NCI-H774 (cell line): Measurements from ENCODE around the gene LMOD1.
"Not testable (repeated sequence)": the region's sequence is repeated elsewhere in the genome, so short reads cannot be mapped to it uniquely, and the experiment has no call there.

Experiments used
- DNase-seq: peaks from one replicate; lab custom pipeline; 2025; lab: John Stamatoyannopoulos, UW

The LMOD1 gene

DNA sequence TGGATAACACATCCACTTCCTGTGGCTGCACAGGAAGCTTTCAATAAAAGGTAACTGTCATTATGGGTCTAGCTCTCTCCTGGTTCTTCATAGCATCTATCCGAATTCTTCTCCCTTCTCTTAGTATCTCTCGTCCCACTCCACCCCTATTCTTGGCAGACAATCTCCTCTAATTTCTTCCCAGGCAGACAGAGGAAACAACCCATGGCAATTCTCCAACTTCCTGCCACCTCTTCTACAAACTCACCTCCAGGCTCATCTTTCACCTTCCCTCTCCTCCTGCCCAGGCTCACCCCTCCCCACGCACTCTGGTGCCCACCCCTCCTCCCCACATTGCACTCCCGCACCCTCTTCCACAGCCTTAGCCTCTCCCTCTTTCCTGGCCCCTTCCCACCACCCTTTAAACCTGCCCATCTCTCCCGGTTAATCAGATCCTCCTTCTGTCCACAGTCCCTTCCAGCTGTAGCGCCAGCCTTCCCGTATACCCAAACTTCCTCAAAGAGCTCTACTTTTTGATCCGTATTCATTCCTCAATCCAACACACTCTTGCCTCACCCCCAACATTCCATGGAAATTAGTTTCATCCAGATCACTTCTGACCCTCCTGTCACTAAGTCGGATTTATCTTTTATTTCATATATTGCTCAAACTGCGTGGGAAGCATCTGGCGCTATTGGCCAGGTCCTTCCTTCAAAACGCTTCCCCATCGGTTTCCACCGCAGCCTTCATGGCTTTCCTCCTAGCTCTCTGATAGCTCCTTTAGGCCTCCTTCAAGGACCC, 31.7 kb downstream of the LMOD1 start:
- DNase-seq = no peak

DNA sequence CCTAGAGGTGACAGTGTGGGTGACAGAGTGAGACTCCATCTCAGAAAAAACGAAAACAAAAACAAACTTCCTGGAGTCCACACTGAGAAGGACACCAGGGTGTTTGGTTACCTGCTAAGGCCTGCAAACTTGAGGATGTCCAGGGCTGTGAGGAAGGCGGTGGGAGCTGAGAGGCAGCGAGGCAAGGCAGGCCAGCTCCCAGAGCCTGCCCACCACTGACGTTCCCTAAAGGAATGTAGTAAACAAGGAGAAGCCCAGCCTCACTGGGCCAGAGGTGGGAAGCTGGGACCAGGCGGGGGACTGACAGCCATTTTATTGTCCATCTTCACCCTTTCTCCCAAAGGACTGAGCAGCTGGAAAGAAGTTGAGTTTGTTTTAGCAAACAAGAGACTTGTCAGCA, 33.5 kb downstream of the LMOD1 start:
- no peak for DNase-seq

DNA sequence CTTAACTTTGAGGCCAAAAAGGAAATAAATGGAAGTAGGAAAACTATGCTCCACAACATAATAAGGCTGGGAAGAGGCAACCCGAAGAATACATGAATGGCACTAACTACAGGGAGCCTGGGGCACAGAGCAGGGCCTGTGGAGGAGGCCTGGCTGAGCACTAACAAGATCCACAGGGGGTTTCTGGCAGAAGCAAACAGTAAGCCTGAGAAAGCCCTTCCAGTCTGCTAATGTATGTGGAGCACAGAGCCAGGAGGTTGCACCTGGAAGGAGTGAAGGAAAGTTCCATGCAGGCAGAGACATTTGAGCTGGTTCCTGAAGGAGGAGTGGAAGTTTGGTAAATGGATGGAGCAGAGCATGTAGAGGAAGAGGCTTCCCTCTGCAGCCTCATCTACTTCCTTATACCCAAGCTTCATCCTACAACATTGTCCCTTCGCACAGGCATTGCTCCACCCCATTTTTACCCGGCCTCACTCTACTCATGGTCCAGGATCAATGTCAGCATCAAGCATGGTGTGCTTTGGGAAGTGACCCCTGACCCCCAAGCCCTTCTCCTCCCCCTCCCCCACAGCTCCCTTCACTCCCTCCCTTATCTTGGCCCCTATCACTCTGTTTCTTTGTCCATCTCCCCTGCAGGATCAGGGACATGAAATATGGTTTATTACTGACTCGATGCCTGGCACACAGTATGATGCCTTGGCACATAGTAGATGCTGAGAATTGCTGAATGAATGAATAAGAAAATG, 34.3 kb downstream of the LMOD1 start:
- DNase-seq = no peak

DNA sequence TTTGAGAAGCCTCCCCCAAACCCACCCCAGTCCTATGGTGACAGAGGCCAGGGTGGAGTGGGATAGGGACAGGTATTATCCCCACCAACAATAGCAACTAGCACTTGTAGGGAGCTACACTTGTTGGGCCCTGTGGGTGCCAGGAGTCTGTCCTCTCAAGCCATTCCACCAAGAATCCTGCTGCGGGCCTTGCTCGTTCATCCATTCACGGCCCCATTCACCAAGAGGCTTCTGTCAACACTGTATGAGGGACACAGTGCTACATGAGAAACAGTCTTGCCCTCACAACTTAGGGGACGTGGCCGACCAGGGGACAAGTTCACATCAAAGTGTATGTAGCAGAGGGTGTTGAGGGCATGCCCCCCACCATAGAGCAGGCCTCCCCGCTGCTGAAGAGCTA, 38.7 kb downstream of the LMOD1 start:
- DNase-seq = no peak

DNA sequence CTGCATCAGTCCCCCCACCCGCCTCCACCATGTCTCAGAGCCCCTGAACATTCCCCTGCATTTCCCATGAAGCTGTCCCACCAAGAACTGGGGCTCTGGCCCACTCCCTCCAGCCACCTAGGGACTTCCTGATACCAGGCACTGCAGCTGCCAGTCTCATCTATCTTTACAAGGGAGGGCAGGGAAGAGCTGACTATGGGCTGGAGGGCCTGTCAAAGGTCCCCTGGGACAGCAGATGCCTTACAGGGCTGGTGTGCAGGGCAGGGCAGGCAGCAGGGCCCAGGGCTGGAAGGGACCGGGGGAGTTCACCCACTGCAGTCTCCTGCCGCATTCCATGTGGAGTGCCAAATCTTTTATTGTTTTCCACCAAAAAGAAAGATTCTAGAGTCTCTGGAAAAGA, 40.0 kb downstream of the LMOD1 start:
- no peak for DNase-seq

DNA sequence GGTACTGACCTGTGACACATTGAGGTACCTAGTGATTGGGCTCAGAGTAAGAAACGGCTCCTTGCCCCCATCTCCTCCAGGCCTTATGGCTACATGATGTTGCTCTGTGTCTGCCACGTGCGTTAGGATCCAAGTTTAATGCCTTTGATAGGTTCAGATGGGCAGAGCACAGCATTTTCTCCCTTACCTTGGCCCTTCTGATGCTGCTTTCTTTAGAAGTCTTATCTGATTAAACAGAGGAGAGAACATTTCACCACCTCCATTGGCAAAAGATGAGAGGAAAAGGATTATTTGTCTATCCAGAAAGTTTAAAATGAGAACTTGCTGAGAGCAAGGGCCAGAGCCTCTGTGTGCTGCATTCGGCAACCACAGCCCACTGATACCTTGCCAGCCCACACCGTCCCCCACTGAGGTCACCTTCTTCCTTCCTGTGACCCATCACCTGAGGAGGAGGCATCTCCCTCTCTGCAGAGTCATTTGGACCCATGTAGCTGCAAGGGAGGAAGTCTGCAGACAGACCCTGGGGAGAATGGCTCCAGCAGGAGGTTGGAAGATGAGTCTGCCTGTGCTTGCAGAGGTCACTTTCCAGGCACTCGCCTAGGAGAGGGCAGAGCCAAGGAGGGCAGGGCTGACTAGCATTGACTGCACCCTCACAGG, 41.0 kb downstream of the LMOD1 start:
- no peak for DNase-seq

DNA sequence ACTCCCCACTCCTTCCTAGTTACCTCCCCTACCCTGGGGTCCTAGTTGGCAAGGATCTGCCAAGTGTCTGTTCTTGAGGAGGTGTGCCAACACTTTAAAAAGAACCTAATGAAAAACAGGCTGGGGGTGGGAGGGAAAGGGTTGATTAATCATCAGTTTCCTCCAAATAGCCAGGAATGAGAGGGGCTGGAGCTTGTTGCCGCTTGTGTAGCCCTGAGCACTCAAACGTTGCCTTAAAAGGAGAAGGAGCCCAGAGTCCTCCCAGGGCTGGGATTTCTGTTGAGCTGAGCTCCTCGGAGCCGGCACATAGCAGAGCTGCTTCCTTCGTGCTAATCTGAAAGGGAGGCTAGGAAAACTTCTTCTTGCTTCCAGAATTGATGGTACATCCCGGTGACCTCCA, 41.8 kb downstream of the LMOD1 start:
- no peak for DNase-seq

DNA sequence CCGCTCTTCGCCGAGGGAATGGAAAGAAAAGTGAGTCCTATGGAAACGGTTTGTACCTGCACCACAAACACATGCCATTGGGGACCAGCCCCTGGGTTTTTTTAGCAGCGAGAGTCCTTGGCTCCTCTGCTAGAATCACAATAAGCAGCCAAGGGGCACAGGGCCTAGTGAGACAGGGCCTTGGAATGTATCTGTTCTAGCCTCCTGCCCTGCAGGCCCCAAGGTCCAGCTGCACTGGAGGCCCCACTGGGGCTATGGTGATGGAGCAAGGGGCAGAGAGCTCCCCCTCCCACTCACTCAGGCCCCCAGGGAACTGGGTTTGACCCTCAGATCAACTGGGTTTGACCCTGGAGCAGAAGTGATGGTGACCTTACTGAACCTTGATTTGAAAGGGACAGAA, 43.2 kb downstream of the LMOD1 start:
- no peak for DNase-seq

DNA sequence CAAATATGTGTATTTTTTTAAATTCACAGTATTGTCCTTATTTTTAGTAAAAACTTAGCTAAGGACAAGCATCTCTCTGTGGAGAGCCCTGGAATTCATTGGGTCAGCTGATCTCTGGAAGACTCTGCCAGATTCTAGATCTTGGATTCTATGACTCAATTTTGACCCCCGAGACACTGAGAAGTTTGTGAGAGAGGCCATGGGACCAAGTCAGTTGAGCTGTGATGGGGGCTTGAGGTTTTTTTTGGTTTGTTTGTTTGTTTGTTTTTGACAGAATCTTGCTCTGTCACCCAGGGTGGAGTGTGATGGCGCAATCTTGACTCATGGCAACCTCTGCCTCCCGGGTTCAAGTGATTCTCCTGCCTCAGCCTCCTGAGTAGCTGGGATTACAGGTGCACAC, 44.1 kb downstream of the LMOD1 start:
- no peak for DNase-seq

DNA sequence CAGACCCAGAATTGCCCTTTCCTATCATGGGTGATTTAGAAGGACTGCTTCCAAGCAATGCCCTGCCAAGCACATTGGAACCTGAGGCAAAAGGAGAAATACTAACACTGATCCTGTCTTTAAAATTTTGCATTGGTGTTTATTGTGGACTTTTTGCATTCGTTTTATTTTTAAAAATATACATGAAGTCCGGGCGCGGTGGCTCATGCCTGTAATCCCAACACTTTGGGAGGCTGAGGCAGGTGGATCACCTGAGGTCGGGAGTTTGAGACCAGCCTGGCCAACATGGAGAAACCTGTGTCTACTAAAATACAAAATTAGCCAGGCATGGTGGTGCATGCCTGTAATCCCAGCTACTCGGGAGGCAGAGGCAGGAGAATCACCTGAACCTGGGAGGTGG, 45.3 kb downstream of the LMOD1 start:
- DNase-seq = not testable (repeated sequence)

DNA sequence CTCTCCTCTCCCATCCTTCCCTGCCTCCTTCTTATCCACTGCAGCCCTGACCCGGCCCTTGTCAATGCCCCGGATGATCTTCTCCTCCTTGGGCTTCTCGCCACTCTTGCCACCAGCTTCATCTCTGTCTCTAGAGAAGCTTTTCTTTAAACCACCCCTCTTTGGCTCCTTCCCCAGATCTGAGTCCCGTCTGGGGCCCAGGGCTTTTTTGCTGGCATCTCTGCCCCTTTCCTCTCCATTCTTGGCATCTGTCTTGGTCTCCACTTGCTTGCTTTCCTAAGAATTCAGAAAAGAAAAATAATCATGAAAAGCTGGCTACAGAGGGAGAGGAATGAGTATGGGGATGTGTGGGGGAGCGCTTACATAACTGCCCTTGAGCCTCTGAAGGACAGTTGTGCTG, 45.9 kb downstream of the LMOD1 start:
- no peak for DNase-seq

DNA sequence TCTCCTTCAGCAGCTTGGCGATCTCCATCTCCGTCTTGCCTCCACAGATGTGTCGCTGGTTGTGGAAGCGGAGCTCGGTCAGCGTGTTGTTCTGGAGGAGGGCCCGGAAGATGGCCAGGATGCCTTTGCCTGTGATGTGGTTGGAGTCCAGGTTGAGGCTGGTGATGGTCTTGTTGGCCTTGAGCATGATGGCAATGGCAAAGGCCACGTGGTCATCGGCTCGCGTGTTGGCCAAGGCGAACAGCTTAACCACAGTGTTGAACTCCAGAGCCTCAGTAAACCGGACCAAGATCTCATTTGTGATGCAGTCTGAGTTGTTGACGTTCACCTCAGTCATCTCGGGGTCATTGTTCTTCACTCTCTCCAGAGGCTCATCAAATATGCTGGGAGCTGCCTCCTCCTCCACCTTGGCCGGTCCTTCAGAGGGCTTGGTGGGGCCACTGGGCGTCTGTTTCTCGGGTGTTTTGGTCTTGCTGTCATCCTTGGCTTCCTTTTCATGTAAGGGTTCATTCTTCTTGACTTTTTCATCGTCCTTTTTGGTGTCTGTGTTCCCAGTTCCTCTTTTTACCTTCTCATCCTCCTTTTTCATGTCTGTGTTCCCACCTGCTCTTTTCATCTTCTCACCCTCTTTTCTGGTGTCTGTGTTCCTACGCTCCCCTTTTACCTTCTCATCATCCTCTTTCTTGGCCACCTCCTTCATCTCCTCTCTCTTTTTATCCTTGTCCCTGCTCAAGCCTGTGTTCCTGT, 46.5 kb downstream of the LMOD1 start:
- DNase-seq = no peak

DNA sequence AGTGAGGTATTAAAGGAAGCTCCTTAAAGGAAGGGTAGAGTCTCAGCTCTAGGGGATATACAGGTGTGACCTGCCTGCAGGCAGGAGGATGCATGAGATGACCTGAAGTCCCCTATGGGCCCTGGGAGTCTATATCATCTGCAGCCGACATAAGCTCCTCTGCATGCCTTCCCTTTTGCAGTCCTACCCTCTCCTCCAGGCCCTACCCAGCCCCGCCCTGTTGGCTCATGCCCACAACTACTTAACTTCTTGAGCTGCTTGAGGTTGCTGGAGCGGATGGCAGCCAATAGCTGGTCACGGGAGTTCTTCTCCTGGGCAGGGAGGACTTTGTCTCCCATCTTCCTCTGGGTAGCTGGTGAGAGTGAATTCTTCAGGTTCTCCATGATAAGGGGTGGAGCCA, 47.4 kb downstream of the LMOD1 start:
- DNase-seq = no peak

DNA sequence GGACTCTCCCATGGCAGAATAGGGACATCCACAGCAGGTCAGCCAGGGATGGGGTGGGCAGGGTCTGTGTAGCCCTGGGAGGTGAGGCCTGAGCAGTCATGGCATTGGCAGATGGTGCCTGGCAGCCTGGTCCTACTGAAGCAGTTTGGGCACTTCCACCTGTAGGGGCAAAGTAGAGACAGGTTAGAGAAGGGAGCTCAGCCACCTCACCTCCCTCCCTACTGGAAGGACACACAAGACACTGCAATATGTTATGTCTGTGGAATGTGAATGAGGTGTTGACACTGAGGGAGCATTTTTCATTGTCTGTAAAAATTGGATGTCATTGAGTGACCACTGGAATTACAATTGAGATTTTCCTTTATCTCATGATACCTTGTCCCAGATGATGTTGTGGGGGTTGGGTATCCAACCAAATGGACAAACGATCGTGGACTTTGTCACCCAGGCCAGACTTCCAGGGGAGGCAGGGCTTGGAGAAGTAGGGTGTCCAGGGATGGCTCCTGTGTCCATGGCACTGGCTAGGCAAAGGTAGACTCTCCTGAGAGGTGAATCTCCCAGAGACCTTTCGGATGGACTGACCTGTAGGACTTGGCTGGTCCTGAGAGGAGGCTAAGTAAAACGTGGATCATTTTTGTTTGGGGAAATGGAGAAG, 48.0 kb downstream of the LMOD1 start:
- DNase-seq = no peak

DNA sequence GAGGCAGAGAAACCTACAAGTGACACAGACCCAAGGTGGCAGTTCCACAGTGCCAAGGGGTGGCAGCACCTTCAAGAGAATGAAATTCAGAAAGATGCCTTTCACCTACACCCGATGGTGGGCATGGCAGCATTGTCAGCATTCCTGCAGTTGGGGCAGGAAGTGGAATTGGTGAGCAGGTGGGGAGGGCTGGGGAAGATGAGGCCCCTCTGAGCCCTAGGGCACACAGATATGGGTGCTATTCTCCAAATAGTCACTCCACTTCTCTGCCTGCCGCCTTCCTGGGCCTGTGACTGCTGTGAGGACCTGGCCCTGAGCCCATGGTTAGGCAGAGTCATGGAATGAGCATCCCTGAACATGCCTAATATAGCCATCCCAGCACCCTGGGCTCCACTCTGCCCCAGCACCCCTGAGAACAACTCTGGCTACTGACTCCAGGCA, 49.4 kb downstream of the LMOD1 start:
- no peak for DNase-seq

DNA sequence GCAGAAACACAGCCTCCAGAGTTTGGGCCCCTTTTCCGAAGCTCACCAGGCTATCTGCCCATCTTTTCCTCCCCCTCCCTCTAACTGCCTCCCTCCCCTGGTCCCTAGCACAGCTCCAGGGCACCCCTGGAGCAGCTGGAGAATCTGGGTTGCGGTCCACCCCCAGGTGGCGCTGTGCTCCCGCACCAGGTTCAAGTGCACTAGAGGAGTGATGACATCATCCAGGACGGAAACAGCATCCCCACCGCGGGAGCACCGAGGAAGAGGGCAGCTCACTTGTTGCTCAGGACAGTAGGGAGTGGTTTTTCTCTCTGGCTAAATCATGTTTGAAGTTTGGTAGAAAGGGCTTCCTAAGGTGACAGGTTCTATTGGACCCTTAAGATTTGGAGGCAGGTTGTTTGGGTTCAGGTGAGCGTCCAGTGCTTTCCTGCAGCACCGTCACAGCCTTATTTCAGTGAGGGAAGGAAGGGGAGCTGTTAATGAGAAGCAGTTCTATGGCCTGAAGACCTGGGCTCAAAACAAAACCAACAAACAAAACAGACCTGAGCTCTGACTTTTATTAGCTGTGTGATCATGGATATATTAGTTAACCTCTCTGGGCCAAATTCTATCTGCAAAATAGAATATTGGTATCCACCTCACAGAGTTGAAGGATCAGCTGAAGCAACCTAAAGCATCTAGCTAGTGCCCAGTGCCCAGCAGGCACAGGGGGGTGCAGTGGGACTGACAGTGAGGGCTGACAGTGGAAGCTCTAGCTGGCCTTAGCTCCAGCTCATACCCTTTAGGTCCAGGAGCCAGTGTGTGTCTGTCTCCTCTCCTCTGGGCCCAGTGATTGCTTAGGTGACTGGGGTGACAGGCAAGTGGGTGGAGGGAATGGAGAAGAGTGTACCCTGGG, 50.2 kb downstream of the LMOD1 start:
- peak; percentile 86 for DNase-seq

DNA sequence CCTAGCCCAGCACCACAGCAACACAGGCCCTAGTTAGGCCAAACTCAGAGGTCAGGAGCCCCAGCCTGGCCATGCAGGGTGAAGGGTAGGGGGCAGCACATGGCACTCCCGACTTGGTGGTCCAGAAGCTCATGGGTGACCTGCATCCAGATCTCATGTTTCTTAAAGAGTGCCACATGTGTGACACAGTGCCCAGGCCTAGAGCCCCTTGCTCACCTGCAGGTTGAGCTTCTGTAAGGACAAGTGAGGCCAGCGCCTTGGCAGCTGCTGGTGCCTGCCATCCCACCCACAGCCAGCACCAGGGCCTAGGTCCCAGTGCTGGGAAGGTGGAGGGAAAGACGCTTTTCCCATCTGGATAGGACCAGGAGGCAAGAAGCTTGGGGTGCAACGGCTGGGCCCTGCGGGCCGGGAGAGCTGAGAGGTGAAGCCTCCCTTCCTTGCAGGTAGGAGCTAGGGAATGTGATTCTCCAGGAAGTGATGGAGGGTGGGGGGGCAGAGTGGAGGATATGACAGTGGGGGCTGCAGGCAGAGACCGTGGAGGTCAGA, 51.2 kb downstream of the LMOD1 start:
- no peak for DNase-seq

DNA sequence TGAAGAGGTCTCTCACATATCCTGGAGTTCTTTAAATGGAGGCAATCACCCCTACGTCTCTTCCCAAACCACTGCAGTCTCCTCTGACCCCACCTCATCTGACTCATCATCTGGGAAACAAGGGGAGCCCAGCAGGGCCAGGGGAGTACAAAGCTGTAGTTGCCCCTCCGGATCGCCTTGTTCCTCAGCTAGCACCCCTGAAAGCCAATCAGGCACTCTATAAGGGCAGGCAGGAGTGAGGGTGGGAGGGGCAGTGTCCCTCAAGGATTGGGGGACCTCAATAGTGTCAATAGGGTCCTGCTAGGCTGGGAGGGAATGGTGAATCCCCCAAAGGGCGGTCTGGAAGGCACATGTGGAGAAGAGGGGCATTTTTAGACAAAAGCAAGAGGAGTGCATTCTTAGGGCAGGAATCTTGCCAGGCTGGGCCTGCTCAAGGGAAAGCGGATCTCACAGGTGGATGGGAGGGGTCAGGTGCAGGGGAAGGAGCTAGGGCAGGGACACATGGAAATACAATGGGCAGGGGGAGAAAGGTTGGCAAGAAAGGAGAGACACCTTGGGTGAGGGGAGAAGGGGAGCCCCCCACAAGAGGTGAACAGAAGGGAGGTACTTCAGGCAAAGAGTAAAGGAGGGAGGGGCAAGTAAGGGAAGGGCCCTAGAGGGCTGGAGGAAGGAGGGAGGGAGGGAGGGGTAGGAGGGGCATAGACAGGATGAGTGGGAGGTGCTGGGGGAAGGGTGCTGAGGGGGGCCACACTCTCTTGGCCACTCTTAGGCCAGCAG, 51.8 kb downstream of the LMOD1 start:
- DNase-seq = no peak

DNA sequence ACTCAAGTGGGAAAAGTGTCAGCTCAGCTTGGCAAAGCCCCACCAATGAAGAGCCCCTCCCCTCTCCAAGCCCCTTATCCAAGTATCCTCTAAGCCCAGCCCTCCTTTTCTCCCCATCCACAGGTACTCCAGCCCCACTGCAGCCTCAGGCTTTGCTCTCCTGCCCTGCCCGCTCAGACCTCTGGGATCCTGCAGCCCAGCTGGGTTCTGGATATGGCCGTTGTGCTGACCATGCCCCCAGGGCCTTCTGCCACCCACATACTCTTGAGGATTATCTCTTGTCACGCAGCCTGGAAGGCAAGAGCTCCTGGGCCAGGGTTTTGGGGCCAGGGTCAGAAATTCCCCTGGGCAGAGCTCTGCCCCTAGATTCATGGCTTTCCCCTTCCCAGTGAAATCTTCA, 52.9 kb downstream of the LMOD1 start:
- no peak for DNase-seq

DNA sequence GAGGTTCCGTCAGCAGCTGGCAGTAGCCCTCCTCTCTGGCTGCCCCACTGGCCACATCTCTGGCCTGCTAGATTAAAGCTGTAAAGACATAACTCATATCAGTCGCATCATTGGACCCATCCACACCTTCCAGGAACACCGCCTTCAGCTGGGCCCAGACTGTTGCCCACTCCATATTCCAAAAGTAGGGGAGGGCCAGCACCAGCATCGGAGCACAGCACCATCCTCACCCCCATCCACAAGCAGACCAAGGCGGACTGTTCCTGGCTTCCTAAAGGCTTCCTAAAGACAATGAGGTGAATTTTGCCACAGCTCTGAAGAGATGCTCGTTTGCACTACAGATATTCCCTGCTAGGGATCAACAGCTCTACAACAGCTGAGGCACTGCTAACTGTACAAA, 54.1 kb downstream of the LMOD1 start:
- no peak for DNase-seq
